SK-N-DZ (cell line): Measurements from ENCODE around the gene MACF1.
"Not testable (repeated sequence)": the region's sequence is repeated elsewhere in the genome, so short reads cannot be mapped to it uniquely, and the experiment has no call there.

Experiments used
- DNase-seq: peaks from one replicate; pipeline ENCODE4 v3.0.0-alpha.2; 2015; ENCODE audit warnings: low spot score

The MACF1 gene

GRCh38 chr1:39512234-39512847 is 307.8 kb downstream of the MACF1 start:
- DNase-seq = not testable (repeated sequence)

GRCh38 chr1:39514710-39515124 is 310.2 kb downstream of the MACF1 start:
- DNase-seq = not testable (repeated sequence)

- not testable (repeated sequence) for DNase-seq
Measured at GRCh38 chr1:39515131-39516086, 310.9 kb downstream of the MACF1 start.

GRCh38 chr1:39516841-39517240 is 312.3 kb downstream of the MACF1 start:
- not testable (repeated sequence) for DNase-seq

- DNase-seq = not testable (repeated sequence)
Measured at GRCh38 chr1:39517936-39518335, 313.4 kb downstream of the MACF1 start.

GRCh38 chr1:39519376-39519775 is 314.9 kb downstream of the MACF1 start:
- not testable (repeated sequence) for DNase-seq

GRCh38 chr1:39522221-39522620 is 317.7 kb downstream of the MACF1 start:
- not testable (repeated sequence) for DNase-seq

GRCh38 chr1:39522661-39523567 is 318.4 kb downstream of the MACF1 start:
- DNase-seq = no peak

GRCh38 chr1:39524171-39524570 is 319.7 kb downstream of the MACF1 start:
- DNase-seq = no peak

- DNase-seq = no peak
Measured at GRCh38 chr1:39524591-39525365, 320.3 kb downstream of the MACF1 start.

GRCh38 chr1:39525366-39526165 is 321.1 kb downstream of the MACF1 start:
- no peak for DNase-seq

- no peak for DNase-seq
Measured at GRCh38 chr1:39526466-39527189, 322.1 kb downstream of the MACF1 start.

GRCh38 chr1:39527190-39527579 is 322.7 kb downstream of the MACF1 start:
- not testable (repeated sequence) for DNase-seq

GRCh38 chr1:39528082-39528481 is 323.6 kb downstream of the MACF1 start:
- no peak for DNase-seq

- DNase-seq = no peak
Measured at GRCh38 chr1:39529901-39530535, 325.5 kb downstream of the MACF1 start.

- DNase-seq = no peak
Measured at GRCh38 chr1:39531526-39531925, 327.0 kb downstream of the MACF1 start.

GRCh38 chr1:39533442-39533841 is 328.9 kb downstream of the MACF1 start:
- DNase-seq = no peak
